Measurements from ENCODE around the gene GBX2.

Gene GBX2

GRCh38 chr2:236133410-236134012 is 34.7 kb downstream of the GBX2 start:
- Histone ChIP-seq H3K4me3 (no peak overlapping the region), H3K27ac (no peak overlapping the region)
- TF ChIP-seq CTCF (IDR thresholded peaks at IDR 0.05), result no peak
- DNase-seq (ENCODE audit: low spot score), result no peak

- DNase-seq (ENCODE audit: low spot score), result no peak
- Histone ChIP-seq H3K27ac (no peak overlapping the region), H3K4me3 (no peak overlapping the region)
- no peak for TF ChIP-seq CTCF (IDR thresholded peaks at IDR 0.05)
Observed at GRCh38 chr2:236131073-236131692, 37.0 kb downstream of the GBX2 start.

GRCh38 chr2:236130349-236130998 is 37.7 kb downstream of the GBX2 start:
- Histone ChIP-seq H3K4me3 (no peak overlapping the region), H3K27ac (no peak overlapping the region)
- TF ChIP-seq CTCF (IDR thresholded peaks at IDR 0.05), result no peak
- no peak for DNase-seq (ENCODE audit: low spot score)

DNA sequence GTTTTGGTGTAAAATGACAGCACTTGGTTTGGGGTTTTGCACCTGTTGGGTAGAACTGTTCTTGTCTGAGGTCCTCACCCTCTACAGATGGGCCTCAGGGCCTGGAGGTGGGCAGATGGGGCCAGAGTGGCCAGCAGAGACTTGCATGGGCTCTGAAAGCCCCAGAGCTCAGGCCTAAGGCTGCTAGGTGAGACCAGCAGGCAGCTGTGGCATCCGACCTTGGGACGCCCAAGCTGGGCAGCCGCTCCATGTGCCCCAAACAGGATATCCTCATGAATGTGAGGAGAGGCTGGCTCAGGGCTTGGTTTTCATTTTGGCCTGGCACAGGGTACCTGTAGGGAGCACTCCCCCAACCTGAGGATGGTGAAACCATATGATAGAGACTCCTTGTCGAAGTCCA is 38.3 kb downstream of the GBX2 start:
- no peak for DNase-seq (ENCODE audit: low spot score)
- no peak overlapping the region for H3K4me3 ChIP-seq
- no peak for TF ChIP-seq CTCF (IDR thresholded peaks at IDR 0.05)
- no peak overlapping the region for H3K27ac ChIP-seq

- TF ChIP-seq CTCF (IDR thresholded peaks at IDR 0.05), result no peak
- H3K4me3 ChIP-seq, result no peak overlapping the region
- DNase-seq (ENCODE audit: low spot score), result no peak
- H3K27ac ChIP-seq, result no peak overlapping the region
Observed at GRCh38 chr2:236128321-236128720, 39.9 kb downstream of the GBX2 start.

DNA sequence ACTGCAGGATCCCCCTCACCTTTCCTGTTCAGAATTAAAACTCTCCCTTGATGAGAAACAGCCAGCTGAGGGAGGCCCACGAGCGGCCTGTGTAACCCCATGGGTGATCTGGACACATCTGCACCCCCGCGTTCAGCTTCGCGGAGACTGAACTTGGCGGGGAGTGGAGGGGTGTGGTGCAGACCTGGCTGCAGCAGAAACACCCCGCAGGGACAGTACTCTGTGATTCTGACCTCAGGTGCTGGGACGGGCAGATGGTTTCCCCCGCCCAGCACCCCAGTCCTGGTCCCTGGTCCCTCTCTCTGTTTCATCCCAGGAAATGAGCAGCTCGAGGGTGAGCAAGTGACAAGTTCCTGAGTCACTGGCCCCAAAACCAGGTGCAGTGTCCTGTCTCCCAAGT is 41.2 kb downstream of the GBX2 start:
- no peak for DNase-seq (ENCODE audit: low spot score)
- Histone ChIP-seq H3K27ac (no peak overlapping the region), H3K4me3 (no peak overlapping the region)
- TF ChIP-seq CTCF (IDR thresholded peaks at IDR 0.05), result no peak

- Histone ChIP-seq H3K27ac (no peak overlapping the region), H3K4me3 (no peak overlapping the region)
- TF ChIP-seq CTCF (IDR thresholded peaks at IDR 0.05), result no peak
- no peak for DNase-seq (ENCODE audit: low spot score)
Observed at GRCh38 chr2:236125541-236125940, 42.6 kb downstream of the GBX2 start.
